GM10266 (cell line): ENCODE measurements around the gene ABCA13.

Experiments
- DNase-seq: peaks from one replicate; pipeline ENCODE4 v3.0.0; 2012; ENCODE audit errors: extremely low spot score
- CTCF ChIP-seq: IDR thresholded peaks from 2 replicates; pipeline ENCODE4 v1.5.1; 2012; ENCODE audit warnings: mild to moderate bottlenecking, low read depth; ENCODE audit not compliant: control insufficient read depth, insufficient read depth; ENCODE audit errors: missing control alignments

The ABCA13 gene

GRCh38 chr7:48244864-48245271 lies 73.6 kb downstream of the ABCA13 start:
- no peak for DNase-seq
- no peak for TF ChIP-seq CTCF

GRCh38 chr7:48245751-48246472 lies 74.7 kb downstream of the ABCA13 start:
- DNase-seq = no peak
- no peak for TF ChIP-seq CTCF

- no peak for TF ChIP-seq CTCF
Observed at GRCh38 chr7:48249166-48249565, 77.9 kb downstream of the ABCA13 start.

GRCh38 chr7:48250441-48250951 lies 79.2 kb downstream of the ABCA13 start:
- TF ChIP-seq CTCF = no peak
- no peak for DNase-seq

More at GRCh38 chr7:48249166-48249565, 77.9 kb downstream of the ABCA13 start:
- DNase-seq = no peak

- TF ChIP-seq CTCF = no peak
- DNase-seq = peak; percentile 42
Observed at GRCh38 chr7:48251766-48252165, 80.5 kb downstream of the ABCA13 start.

GRCh38 chr7:48252995-48253394 lies 81.7 kb downstream of the ABCA13 start:
- no peak for TF ChIP-seq CTCF
- DNase-seq = no peak

GRCh38 chr7:48255046-48255445 lies 83.8 kb downstream of the ABCA13 start:
- DNase-seq = peak; percentile 17
- no peak for TF ChIP-seq CTCF
